Nephron (organoid): Measurements from ENCODE around the gene GNL3.
A peak's percentile ranks its signal among the peaks of the same experiment; 100 is the strongest.
"Not testable (repeated sequence)": the region's sequence is repeated elsewhere in the genome, so short reads cannot be mapped to it uniquely, and the experiment has no call there.

Experiments used
- H3K27ac Mint-ChIP-seq, 3 experiments: 2 replicates each; pipeline ENCODE4 v1.8.0; 2020; ENCODE audit warnings: mixed read lengths in 3 of 3, mild to moderate bottlenecking in 2 of 3, moderate library complexity in 1 of 3
- H3K27me3 Mint-ChIP-seq: 2 replicates; pipeline ENCODE4 v1.8.0; 2021; ENCODE audit warnings: low read depth, mild to moderate bottlenecking, moderate library complexity, mixed read lengths
- H3K36me3 Mint-ChIP-seq: 2 replicates; pipeline ENCODE4 v1.8.0; 2020; ENCODE audit warnings: low read depth, mixed read lengths
- H3K4me1 Mint-ChIP-seq: 2 replicates; pipeline ENCODE4 v1.8.0; 2020; ENCODE audit warnings: mixed read lengths
- H3K4me3 Mint-ChIP-seq, 3 experiments: 2 replicates each; pipeline ENCODE4 v1.8.0; 2020; ENCODE audit warnings: mild to moderate bottlenecking in 3 of 3, mixed read lengths in 3 of 3, moderate library complexity in 2 of 3
- H3K9me3 Mint-ChIP-seq: 2 replicates; pipeline ENCODE4 v1.8.0; 2020; ENCODE audit warnings: mixed read lengths
- TF ChIP-seq, protein P1 (sequence below), 3 experiments: fragments of 200-600 bp; sonication (generic); IDR thresholded peaks; one replicate each; pipeline ENCODE4 v1.5.0; 2021; ENCODE audit warnings: antibody characterized with exemption in 3 of 3; ENCODE audit not compliant: unreplicated experiment in 3 of 3

GNL3 gene

DNA sequence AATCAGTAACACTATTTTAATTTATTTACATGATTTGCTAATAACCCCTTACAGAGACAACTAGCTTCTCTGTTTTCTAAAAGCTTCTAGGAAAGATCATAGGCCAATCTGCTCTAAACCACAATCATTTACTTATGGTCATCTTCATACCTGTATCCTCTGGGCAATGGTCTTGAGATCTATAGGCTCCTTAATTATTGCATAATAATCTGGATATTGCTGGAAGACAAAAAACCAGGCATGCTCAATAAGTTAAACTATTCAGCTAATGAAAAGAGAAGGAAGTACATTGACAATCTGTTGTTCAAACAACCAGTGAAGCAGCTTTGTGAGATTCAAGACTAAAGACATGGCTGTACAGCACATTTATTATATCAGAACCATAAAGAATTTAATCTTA lies 34.2 kb upstream of the GNL3 start:
- TF ChIP-seq, protein P1, sequence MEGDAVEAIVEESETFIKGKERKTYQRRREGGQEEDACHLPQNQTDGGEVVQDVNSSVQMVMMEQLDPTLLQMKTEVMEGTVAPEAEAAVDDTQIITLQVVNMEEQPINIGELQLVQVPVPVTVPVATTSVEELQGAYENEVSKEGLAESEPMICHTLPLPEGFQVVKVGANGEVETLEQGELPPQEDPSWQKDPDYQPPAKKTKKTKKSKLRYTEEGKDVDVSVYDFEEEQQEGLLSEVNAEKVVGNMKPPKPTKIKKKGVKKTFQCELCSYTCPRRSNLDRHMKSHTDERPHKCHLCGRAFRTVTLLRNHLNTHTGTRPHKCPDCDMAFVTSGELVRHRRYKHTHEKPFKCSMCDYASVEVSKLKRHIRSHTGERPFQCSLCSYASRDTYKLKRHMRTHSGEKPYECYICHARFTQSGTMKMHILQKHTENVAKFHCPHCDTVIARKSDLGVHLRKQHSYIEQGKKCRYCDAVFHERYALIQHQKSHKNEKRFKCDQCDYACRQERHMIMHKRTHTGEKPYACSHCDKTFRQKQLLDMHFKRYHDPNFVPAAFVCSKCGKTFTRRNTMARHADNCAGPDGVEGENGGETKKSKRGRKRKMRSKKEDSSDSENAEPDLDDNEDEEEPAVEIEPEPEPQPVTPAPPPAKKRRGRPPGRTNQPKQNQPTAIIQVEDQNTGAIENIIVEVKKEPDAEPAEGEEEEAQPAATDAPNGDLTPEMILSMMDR (IDR thresholded peaks at IDR 0.05; ENCODE audit: unreplicated experiment in 3 of 3) = no peak
- Mint-ChIP-seq H3K9me3 (no peaks in the 10 kb centered on the region), H3K27ac (no peak overlapping the region), H3K36me3 (peaks cover 68% of the 10 kb centered on the region), H3K4me1 (no peaks in the 10 kb centered on the region), H3K4me3 (no peak overlapping the region), H3K27me3 (no peaks in the 10 kb centered on the region)

DNA sequence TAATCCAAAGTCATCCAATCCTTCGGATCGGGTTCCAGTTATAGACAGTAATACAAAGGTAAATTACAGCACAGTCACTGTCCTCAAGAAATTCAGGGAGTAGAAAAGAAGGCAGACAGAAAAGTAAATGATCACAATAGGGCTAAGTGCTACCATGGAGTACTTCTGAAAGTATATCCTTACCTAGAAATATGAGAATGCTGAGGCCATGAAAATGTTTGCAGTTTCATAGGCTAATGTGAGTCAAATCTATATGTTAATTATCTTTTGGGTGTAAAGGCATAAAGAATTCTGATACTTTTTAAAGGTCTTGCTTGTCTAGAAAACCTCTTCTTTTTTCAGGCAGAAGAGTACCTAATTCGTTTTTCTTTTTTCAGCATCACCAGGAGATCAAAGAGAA lies 29.9 kb upstream of the GNL3 start:
- no peaks in the 10 kb centered on the region for H3K4me1 Mint-ChIP-seq
- H3K27ac Mint-ChIP-seq = no peak overlapping the region
- peaks cover 64% of the 10 kb centered on the region for H3K36me3 Mint-ChIP-seq
- no peaks in the 10 kb centered on the region for H3K27me3 Mint-ChIP-seq
- H3K9me3 Mint-ChIP-seq = no peaks in the 10 kb centered on the region
- H3K4me3 Mint-ChIP-seq = no peak overlapping the region
- TF ChIP-seq, protein P1 (IDR thresholded peaks at IDR 0.05; ENCODE audit: unreplicated experiment in 3 of 3) = no peak

DNA sequence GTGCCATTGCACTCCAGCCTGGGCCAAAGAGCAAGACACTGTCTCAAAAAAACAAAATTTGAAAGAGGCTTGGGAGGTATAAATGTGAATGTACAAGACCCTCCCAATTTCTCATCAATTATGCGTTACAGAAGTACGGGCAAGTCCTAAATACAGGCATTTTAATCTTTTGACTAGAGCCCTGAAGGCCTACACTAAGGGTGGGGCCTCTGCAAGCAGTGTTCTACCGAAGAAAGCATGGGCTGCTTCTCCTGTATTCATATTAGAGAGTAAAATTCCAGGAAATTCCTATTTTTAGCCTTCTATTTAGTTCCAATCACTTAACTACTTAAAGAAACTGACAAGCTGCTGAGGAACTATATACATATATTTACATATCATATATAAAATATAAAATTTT lies 25.8 kb upstream of the GNL3 start:
- no peaks in the 10 kb centered on the region for H3K4me1 Mint-ChIP-seq
- H3K4me3 Mint-ChIP-seq = no peak overlapping the region
- TF ChIP-seq, protein P1 (IDR thresholded peaks at IDR 0.05; ENCODE audit: unreplicated experiment in 3 of 3) = no peak
- peaks cover 77% of the 10 kb centered on the region for H3K36me3 Mint-ChIP-seq
- no peak overlapping the region for H3K27ac Mint-ChIP-seq
- no peaks in the 10 kb centered on the region for H3K9me3 Mint-ChIP-seq
- H3K27me3 Mint-ChIP-seq = no peaks in the 10 kb centered on the region

DNA sequence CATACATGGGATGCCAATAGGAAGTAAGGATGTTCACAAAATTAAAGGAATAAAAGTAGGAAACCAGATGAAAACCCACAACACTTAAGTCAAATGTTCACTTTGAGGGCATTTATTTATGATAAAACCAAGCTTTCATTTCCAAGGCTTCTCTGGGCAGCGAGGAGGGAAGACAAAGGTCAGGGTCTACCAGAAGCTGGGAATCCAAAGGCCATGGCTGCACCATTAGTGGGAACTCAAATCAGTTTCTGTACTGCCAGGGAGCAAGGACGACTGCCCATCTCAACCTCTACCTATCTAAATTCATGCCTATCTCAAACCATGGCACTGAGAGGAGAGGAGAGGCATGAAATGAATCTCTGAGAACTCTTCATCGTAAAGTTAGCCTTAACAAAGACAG lies 22.7 kb upstream of the GNL3 start:
- TF ChIP-seq, protein P1 (IDR thresholded peaks at IDR 0.05; ENCODE audit: unreplicated experiment in 3 of 3) = no peak
- Mint-ChIP-seq H3K4me1 (no peaks in the 10 kb centered on the region), H3K27me3 (no peaks in the 10 kb centered on the region), H3K9me3 (no peaks in the 10 kb centered on the region), H3K4me3 (no peak overlapping the region), H3K27ac (no peak overlapping the region), H3K36me3 (peaks cover 71% of the 10 kb centered on the region)

DNA sequence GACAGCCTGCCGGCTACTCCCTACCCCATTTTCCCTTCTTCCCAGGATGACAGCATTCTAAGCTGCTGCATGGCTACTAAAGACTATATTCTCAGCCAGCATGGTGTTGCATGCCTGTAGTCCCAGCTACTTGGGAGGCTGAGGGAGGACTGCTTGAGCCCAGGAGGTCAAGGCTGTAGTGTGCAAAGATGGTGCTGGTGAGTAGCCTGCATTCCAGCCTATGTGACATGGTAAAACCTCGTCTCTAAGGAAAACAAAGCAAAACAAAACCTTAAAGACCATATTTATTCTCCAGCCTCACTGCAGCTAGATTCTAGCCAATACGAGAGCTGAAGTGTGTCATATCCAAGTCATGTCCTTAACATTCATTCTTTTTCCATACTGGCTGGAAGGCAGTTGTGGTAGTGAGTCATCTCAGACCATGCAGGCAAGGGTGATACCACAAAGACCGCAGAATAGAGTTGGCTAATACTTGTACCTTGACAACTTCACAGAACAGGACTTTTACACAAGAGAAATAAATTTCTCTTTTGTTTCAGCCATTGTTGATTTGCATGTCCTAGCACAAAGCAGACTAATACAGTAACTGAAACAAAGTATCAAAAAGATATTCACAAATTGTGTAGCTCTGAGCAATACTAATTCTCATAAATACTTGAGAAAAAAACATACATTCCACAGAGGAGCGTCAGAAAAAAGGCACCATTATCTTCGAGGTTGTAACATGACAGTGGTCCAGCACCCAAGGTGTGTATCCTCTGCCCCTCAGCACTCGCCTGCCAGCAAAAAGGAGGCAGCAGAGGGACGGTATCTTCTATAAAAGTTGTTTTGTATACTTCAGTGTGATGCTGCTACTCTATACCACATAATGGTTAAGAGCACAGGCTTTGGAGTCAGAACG lies 15.0 kb upstream of the GNL3 start:
- Mint-ChIP-seq H3K9me3 (no peaks in the 10 kb centered on the region), H3K36me3 (peaks cover 65% of the 10 kb centered on the region), H3K4me3 (no peak overlapping the region), H3K27me3 (no peaks in the 10 kb centered on the region), H3K4me1 (no peaks in the 10 kb centered on the region), H3K27ac (no peak overlapping the region)
- TF ChIP-seq, protein P1 (IDR thresholded peaks at IDR 0.05; ENCODE audit: unreplicated experiment in 3 of 3) = no peak

DNA sequence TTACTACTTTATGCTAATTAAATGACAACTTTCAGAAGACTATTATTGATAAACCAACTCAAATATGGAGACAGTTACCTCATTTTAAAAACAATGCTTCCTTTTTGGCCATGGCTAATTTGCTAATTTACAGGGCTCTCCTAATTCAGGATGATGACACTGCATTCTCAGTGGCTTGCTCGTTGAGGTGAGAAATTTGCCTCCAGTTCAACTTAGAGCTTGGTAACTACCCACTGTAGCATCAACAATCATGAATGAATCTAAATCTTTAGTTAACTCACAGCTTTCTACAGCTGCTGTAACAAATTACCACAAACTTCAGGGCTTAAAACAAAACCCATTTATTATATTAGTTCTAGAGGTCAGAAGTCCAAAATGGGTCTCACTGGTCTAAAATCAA lies 14.2 kb upstream of the GNL3 start:
- no peaks in the 10 kb centered on the region for H3K27me3 Mint-ChIP-seq
- no peak overlapping the region for H3K4me3 Mint-ChIP-seq
- peaks cover 64% of the 10 kb centered on the region for H3K36me3 Mint-ChIP-seq

DNA sequence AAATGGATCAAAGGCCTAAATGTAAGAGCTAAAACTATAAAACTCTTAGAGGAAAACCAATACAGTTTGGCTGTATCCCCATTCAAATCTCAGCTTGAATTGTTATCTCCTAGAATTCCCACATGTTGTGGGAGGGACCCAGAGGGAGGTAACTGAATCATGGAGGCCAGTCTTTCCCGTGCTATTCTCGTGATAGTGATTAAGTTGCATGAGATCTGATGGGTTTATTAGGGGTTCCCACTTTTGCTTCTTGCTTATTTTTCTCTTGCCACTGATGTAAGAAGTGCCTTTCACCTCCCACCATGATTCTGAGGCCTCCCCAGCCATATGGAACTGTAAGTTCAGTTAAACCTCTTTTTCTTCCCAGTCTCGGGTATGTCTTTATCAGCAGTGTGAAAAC lies 9.6 kb upstream of the GNL3 start:
- not testable (repeated sequence) for H3K4me3 Mint-ChIP-seq, H3K4me1 Mint-ChIP-seq, H3K27me3 Mint-ChIP-seq, H3K9me3 Mint-ChIP-seq
- Mint-ChIP-seq H3K36me3 (peaks cover 71% of the 10 kb centered on the region), H3K27ac (peak overlapping the region in 1 of 3 experiments; percentile 23)

More for the DNA sequence above, 14.2 kb upstream of the GNL3 start:
- TF ChIP-seq, protein P1 (IDR thresholded peaks at IDR 0.05; ENCODE audit: unreplicated experiment in 3 of 3) = no peak
- Mint-ChIP-seq H3K27ac (no peak overlapping the region), H3K4me1 (no peaks in the 10 kb centered on the region), H3K9me3 (no peaks in the 10 kb centered on the region)
